ENCODE measurements around the gene LRSAM1. TPM values are rescaled to one million over a fixed set of nuclear protein-coding genes. Genes with fewer than 3 reads are reported as not detected.

LRSAM1 gene
- total RNA-seq (2012; rRNA removed) = 9.9 and 14.4 TPM in 2 replicates

DNA sequence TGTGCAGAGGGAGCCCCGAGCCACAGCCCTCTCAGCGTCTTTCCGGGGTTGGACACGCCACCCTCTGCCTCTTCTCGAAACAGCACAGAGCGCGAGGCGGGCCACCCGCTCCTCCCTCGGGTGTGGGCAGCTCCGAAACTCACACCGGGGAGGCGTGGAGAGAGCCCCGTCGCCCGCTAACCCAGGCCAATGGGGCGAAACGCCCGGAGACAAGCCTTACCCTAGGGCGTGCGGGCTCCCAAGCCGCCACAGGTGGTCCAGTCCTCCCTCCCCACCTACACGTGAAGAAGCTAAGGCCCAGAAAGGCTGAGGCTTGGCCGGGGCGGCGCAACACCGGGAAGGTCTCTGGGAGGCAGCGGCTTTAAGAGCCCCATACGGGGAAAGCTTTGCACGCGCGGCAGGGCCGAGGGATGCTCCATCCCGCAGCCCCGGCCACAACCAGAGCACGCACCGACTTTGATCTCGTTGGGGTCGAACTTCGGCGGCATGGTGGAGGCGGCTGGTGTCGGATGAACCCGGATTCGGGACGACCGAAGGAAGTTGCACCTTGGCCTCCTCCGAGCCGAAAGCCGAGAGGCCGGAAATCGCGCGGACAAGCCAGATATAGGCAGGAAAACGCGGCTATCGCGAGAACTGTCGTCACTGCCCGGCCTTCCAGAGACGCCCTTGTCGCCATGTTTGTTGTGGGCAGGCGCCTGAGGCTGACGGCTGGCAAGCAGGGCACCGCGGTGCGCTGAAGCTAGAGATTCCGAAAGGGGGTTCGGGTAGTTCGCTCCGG is at the start of gene LRSAM1, which contains the start of gene RPL12:
TSS of gene LRSAM1 (plus strand) at position 681 of the 778 bp plus-strand sequence. CDS start 3,018 bp downstream, outside the sequence.
TSS of gene RPL12 (minus strand) at position 577 of the 778 bp plus-strand sequence. CDS start at position 488, 89 bp downstream.
- H3K4me2 ChIP-seq (ENCODE audit: low read length) = peak within 1 kb of the TSS; percentile 99
- H3K9ac ChIP-seq (ENCODE audit: low read depth, low read length) = peak within 1 kb of the TSS; percentile 99
- peaks cover 23% of the 10 kb centered on the region for H3K4me1 ChIP-seq (ENCODE audit: control insufficient read depth, insufficient read depth, low read length)
- H3K36me3 ChIP-seq (ENCODE audit: insufficient read depth, low read length) = peaks cover 59% of the 10 kb centered on the region
- H3K4me3 ChIP-seq (ENCODE audit: low read length) = peak within 1 kb of the TSS; percentile 92
- H3K27me3 ChIP-seq (ENCODE audit: control insufficient read depth, insufficient read depth, low read length) = no peaks in the 10 kb centered on the region
- peaks cover 2% of the 10 kb centered on the region for H3K9me3 ChIP-seq (replicated peaks; ENCODE audit: low read length)

DNA sequence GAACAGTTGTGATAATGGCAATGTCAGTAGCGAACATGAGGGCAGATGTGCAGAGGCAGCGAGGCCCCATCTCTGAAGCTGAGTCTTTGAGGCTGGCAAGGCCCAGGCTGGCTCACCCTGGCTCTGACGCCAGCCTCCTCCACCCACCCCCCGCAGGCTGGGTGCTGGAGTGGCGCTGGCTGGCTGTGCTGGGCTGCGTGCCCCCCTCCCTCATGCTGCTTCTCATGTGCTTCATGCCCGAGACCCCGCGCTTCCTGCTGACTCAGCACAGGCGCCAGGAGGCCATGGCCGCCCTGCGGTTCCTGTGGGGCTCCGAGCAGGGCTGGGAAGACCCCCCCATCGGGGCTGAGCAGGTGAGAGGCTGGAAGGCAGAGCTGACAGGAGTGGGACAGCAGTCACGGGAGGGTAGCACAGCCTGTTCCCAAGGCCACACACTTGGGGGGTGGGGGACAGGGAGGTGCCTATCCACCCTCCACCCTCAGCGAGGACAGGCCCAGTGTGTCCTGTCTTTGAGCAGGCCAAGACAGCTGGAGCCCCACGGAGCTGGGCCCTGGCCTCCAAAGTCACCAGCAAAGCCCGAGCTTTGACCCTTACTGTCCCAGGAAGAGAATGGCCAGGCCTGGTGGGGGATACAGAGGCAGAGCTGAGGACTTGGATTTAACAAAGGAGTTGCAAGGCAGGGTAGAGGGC is 48.8 kb upstream of the LRSAM1 start:
- H3K4me1 ChIP-seq (ENCODE audit: control insufficient read depth, insufficient read depth, low read length) = peaks cover 6% of the 10 kb centered on the region
- no peak overlapping the region for H3K4me3 ChIP-seq (ENCODE audit: low read length)
- H3K9me3 ChIP-seq (replicated peaks; ENCODE audit: low read length) = no peaks in the 10 kb centered on the region
- H3K4me2 ChIP-seq (ENCODE audit: low read length) = no peak overlapping the region
- H3K27me3 ChIP-seq (ENCODE audit: control insufficient read depth, insufficient read depth, low read length) = peaks cover 3% of the 10 kb centered on the region
- H3K36me3 ChIP-seq (ENCODE audit: insufficient read depth, low read length) = no peaks in the 10 kb centered on the region
- no peak overlapping the region for H3K9ac ChIP-seq (ENCODE audit: low read depth, low read length)

- no peak overlapping the region for H3K4me3 ChIP-seq (ENCODE audit: low read length)
- no peaks in the 10 kb centered on the region for H3K4me1 ChIP-seq (ENCODE audit: control insufficient read depth, insufficient read depth, low read length)
- no peak overlapping the region for H3K4me2 ChIP-seq (ENCODE audit: low read length)
- H3K9me3 ChIP-seq (replicated peaks; ENCODE audit: low read length) = no peaks in the 10 kb centered on the region
- no peaks in the 10 kb centered on the region for H3K36me3 ChIP-seq (ENCODE audit: insufficient read depth, low read length)
- peaks cover 1% of the 10 kb centered on the region for H3K27me3 ChIP-seq (ENCODE audit: control insufficient read depth, insufficient read depth, low read length)
- no peak overlapping the region for H3K9ac ChIP-seq (ENCODE audit: low read depth, low read length)
Measured at GRCh38 chr9:127403507-127404192, 47.7 kb upstream of the LRSAM1 start.

GRCh38 chr9:127404631-127405030 is 46.7 kb upstream of the LRSAM1 start:
- no peak overlapping the region for H3K9ac ChIP-seq (ENCODE audit: low read depth, low read length)

GRCh38 chr9:127405344-127406125 is 45.8 kb upstream of the LRSAM1 start:
- H3K36me3 ChIP-seq (ENCODE audit: insufficient read depth, low read length) = no peaks in the 10 kb centered on the region
- H3K4me3 ChIP-seq (ENCODE audit: low read length) = no peak overlapping the region
- no peaks in the 10 kb centered on the region for H3K27me3 ChIP-seq (ENCODE audit: control insufficient read depth, insufficient read depth, low read length)

More at GRCh38 chr9:127404631-127405030, 46.7 kb upstream of the LRSAM1 start:
- Histone ChIP-seq H3K9me3 (replicated peaks; ENCODE audit: low read length) (no peaks in the 10 kb centered on the region), H3K36me3 (ENCODE audit: insufficient read depth, low read length) (no peaks in the 10 kb centered on the region), H3K4me1 (ENCODE audit: control insufficient read depth, insufficient read depth, low read length) (no peaks in the 10 kb centered on the region), H3K27me3 (ENCODE audit: control insufficient read depth, insufficient read depth, low read length) (no peaks in the 10 kb centered on the region), H3K4me2 (ENCODE audit: low read length) (no peak overlapping the region), H3K4me3 (ENCODE audit: low read length) (no peak overlapping the region)

GRCh38 chr9:127406799-127407491 is 44.4 kb upstream of the LRSAM1 start:
- Histone ChIP-seq H3K4me1 (ENCODE audit: control insufficient read depth, insufficient read depth, low read length) (no peaks in the 10 kb centered on the region), H3K9ac (ENCODE audit: low read depth, low read length) (no peak overlapping the region), H3K9me3 (replicated peaks; ENCODE audit: low read length) (no peaks in the 10 kb centered on the region), H3K4me3 (ENCODE audit: low read length) (no peak overlapping the region), H3K27me3 (ENCODE audit: control insufficient read depth, insufficient read depth, low read length) (no peaks in the 10 kb centered on the region), H3K4me2 (ENCODE audit: low read length) (no peak overlapping the region), H3K36me3 (ENCODE audit: insufficient read depth, low read length) (no peaks in the 10 kb centered on the region)

More at GRCh38 chr9:127405344-127406125, 45.8 kb upstream of the LRSAM1 start:
- Histone ChIP-seq H3K4me2 (ENCODE audit: low read length) (no peak overlapping the region), H3K9me3 (replicated peaks; ENCODE audit: low read length) (no peaks in the 10 kb centered on the region), H3K4me1 (ENCODE audit: control insufficient read depth, insufficient read depth, low read length) (no peaks in the 10 kb centered on the region), H3K9ac (ENCODE audit: low read depth, low read length) (no peak overlapping the region)

DNA sequence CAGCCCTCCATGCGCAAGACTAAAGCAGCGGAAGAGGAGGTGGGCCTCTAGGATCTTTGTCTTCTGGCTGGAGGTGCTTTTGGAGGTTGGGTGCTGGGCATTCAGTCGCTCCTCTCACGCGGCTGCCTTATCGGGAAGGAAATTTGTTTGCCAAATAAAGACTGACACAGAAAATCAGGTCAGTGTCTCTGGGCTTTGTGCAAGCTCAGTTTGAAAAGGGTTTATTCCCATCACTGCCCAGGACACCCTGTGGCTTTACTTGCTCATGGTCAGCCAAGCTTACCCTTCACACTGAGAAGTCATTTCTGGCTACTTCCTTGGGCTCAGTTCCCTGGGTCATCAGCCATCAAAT is 43.8 kb upstream of the LRSAM1 start:
- Histone ChIP-seq H3K4me2 (ENCODE audit: low read length) (no peak overlapping the region), H3K27me3 (ENCODE audit: control insufficient read depth, insufficient read depth, low read length) (no peaks in the 10 kb centered on the region)

GRCh38 chr9:127411122-127411521 is 40.2 kb upstream of the LRSAM1 start:
- H3K4me2 ChIP-seq (ENCODE audit: low read length) = no peak overlapping the region
- no peak overlapping the region for H3K9ac ChIP-seq (ENCODE audit: low read depth, low read length)
- H3K36me3 ChIP-seq (ENCODE audit: insufficient read depth, low read length) = no peaks in the 10 kb centered on the region
- no peaks in the 10 kb centered on the region for H3K9me3 ChIP-seq (replicated peaks; ENCODE audit: low read length)
- H3K4me1 ChIP-seq (ENCODE audit: control insufficient read depth, insufficient read depth, low read length) = no peaks in the 10 kb centered on the region
- no peak overlapping the region for H3K4me3 ChIP-seq (ENCODE audit: low read length)
- H3K27me3 ChIP-seq (ENCODE audit: control insufficient read depth, insufficient read depth, low read length) = peaks cover 3% of the 10 kb centered on the region

More for the DNA sequence above, 43.8 kb upstream of the LRSAM1 start:
- no peak overlapping the region for H3K9ac ChIP-seq (ENCODE audit: low read depth, low read length)
- H3K9me3 ChIP-seq (replicated peaks; ENCODE audit: low read length) = no peaks in the 10 kb centered on the region
- no peaks in the 10 kb centered on the region for H3K36me3 ChIP-seq (ENCODE audit: insufficient read depth, low read length)
- H3K4me1 ChIP-seq (ENCODE audit: control insufficient read depth, insufficient read depth, low read length) = no peaks in the 10 kb centered on the region
- no peak overlapping the region for H3K4me3 ChIP-seq (ENCODE audit: low read length)

GRCh38 chr9:127415141-127415540 is 36.2 kb upstream of the LRSAM1 start:
- Histone ChIP-seq H3K36me3 (ENCODE audit: insufficient read depth, low read length) (no peaks in the 10 kb centered on the region), H3K9ac (ENCODE audit: low read depth, low read length) (no peak overlapping the region), H3K4me3 (ENCODE audit: low read length) (no peak overlapping the region), H3K4me2 (ENCODE audit: low read length) (no peak overlapping the region), H3K4me1 (ENCODE audit: control insufficient read depth, insufficient read depth, low read length) (peaks cover 10% of the 10 kb centered on the region), H3K9me3 (replicated peaks; ENCODE audit: low read length) (no peaks in the 10 kb centered on the region), H3K27me3 (ENCODE audit: control insufficient read depth, insufficient read depth, low read length) (peaks cover 3% of the 10 kb centered on the region)

DNA sequence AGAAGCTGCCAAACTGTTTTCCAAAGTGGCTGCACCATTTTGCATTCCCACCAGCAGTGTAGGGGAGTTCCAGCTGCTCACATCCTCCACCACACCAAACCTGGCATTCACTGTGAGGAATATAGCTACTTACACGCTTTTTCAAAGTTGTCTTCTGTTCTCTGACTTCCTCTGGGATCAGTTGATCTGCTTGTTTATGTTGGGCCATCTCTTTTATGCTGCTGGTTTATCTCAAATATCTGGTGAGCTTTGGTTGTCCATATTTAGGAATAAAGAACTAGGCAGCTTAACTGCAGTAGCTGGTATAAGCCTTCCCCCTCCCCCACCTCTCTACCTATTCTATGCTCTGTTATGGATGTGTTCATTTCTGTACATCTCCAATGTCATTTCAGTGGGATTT is 35.7 kb upstream of the LRSAM1 start:
- no peak overlapping the region for H3K4me3 ChIP-seq (ENCODE audit: low read length)
- H3K27me3 ChIP-seq (ENCODE audit: control insufficient read depth, insufficient read depth, low read length) = peaks cover 3% of the 10 kb centered on the region
- no peak overlapping the region for H3K9ac ChIP-seq (ENCODE audit: low read depth, low read length)
- no peaks in the 10 kb centered on the region for H3K36me3 ChIP-seq (ENCODE audit: insufficient read depth, low read length)
- peaks cover 10% of the 10 kb centered on the region for H3K4me1 ChIP-seq (ENCODE audit: control insufficient read depth, insufficient read depth, low read length)
- no peak overlapping the region for H3K4me2 ChIP-seq (ENCODE audit: low read length)
- H3K9me3 ChIP-seq (replicated peaks; ENCODE audit: low read length) = no peaks in the 10 kb centered on the region

All from skeletal muscle satellite cell (primary cell).